AG20443 (cell line): ENCODE data around the gene ZNF30.
A peak's percentile ranks its signal among the peaks of the same experiment; 100 is the strongest.
"Not testable (repeated sequence)": the region's sequence is repeated elsewhere in the genome, so short reads cannot be mapped to it uniquely, and the experiment has no call there.

ENCODE experiments used
- DNase-seq: peaks from one replicate; pipeline ENCODE4 v3.0.0; 2012; ENCODE audit warnings: low spot score, mixed read lengths

The ZNF30 gene

DNA sequence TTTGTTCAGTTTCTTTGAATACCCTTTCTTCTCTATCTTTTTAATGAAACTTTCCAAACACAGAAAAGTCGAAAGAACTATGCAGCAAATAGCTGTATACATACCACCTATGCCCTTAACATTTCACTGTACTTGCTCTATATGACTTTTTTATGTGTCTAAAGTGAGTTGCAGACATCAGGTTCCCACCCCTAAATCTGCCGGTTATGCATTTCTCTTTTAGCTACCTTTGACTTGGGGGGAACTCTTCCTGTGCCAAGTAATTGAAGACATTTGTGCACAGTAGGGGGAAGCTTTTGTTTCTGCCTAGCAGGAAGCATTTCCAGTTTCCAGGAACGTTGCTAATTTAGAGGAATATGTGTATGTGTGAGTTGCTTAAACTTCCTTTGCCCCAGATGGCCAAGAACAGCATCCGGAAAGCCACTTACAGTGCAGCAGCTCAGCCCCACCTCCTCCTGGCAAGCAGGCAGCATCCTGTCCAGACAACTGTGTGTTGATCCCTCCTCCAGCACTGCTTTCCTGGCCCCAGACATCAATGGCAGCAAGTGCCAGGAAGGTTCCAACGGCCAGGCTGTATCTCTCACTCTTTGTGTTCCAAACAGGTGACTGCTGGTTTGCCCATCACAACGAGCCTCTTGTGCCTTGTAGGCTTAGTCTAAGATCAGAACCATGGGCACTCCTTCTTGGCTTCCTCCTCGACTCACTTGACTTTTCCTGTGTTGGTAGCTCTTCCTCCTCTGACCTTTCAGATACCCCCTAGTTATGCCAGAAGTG lies 58.7 kb downstream of the ZNF30 start:
- DNase-seq: peak; percentile 44

- DNase-seq: no peak
Observed at GRCh38 chr19:34988119-34988518, 61.4 kb downstream of the ZNF30 start.

- no peak for DNase-seq
Observed at GRCh38 chr19:34989298-34989697, 62.6 kb downstream of the ZNF30 start.

GRCh38 chr19:34990578-34991192 lies 64.0 kb downstream of the ZNF30 start:
- DNase-seq: no peak

- DNase-seq: no peak
Observed at GRCh38 chr19:34991542-34992333, 65.0 kb downstream of the ZNF30 start.

DNA sequence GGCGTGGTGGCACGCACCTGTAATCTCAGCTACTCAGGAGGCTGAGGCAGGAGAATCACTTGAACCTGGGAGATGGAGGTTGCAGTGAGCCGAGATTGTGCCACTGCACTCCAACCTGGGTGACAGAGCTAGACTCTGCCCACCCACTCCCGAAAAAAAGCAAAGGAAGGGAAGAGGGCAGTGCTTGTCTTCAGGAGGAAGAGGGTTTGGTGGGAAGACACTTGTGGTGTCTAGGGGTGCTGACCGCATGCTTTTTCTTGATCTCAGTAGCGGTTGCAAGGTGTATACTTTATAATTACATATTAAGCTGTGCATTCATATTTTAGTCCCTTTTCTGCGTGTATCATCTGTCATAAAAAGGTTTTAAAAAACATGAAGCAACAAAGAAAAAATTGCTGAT lies 65.9 kb downstream of the ZNF30 start:
- not testable (repeated sequence) for DNase-seq

DNA sequence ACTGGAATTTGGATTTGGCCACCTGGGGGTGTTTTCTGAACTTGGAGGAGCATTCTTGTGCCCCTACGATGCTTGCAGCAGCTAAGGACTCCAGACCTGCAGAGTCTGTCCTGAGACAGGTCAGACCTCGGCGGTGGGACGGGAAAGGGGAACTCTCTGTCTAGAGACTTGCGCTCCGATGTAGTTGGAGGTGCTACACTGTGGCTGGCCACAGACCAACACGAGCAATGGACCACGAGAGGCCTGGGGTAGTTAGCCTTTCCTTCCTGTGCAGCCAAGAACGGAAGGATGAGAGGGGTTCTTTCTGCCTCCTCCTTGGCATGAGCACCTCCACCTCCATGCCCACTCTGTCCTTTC lies 67.6 kb downstream of the ZNF30 start:
- no peak for DNase-seq
